SK-N-SH treated with all-trans-retinoic acid at 6 μM for 48 hours (cell line): ENCODE data around the gene TMEM132C.

ENCODE experiments used
- ATAC-seq: fragments of 200-7000 bp; cut with Tn5 transposase; 3 replicates; pipeline ENCODE4 v1.9.1; 2020; ENCODE audit warnings: mild to moderate bottlenecking, moderate library complexity
- ARNTL ChIP-seq: fragments of 450-650 bp; formaldehyde crosslinking; IDR thresholded peaks from 2 replicates; pipeline ENCODE4 v1.5.0; 2020; ENCODE audit warnings: low read depth, mild to moderate bottlenecking, moderate library complexity, borderline replicate concordance
- BACH2 ChIP-seq: fragments of 250-450 bp; sonication (Bioruptor Pico); IDR thresholded peaks from 2 replicates; pipeline ENCODE4 v1.9.0; 2021; ENCODE audit warnings: mild to moderate bottlenecking, borderline replicate concordance
- CSDC2 ChIP-seq: fragments of 250-450 bp; sonication (Bioruptor Pico); IDR thresholded peaks from 2 replicates; pipeline ENCODE4 v1.5.0; 2020; ENCODE audit warnings: mild to moderate bottlenecking, moderate library complexity
- CSRNP3 ChIP-seq: fragments of 250-450 bp; sonication (Bioruptor Pico); IDR thresholded peaks from 2 replicates; pipeline ENCODE4 v1.5.1; 2021; ENCODE audit warnings: mild to moderate bottlenecking, moderate library complexity
- ESRRG ChIP-seq: fragments of 250-450 bp; sonication (Bioruptor Pico); IDR thresholded peaks from 2 replicates; pipeline ENCODE4 v1.6.1; 2021; ENCODE audit warnings: mild to moderate bottlenecking
- GLIS3 ChIP-seq: fragments of 250-450 bp; sonication (Bioruptor Pico); IDR thresholded peaks from 2 replicates; pipeline ENCODE4 v1.5.0; 2020; ENCODE audit warnings: mild to moderate bottlenecking, moderate library complexity
- ISL1 ChIP-seq: fragments of 250-450 bp; sonication (Bioruptor Pico); IDR thresholded peaks from 2 replicates; pipeline ENCODE4 v2.1.2; 2022; ENCODE audit warnings: mild to moderate bottlenecking, moderate library complexity
- OSR1 ChIP-seq: fragments of 250-450 bp; sonication (Bioruptor Pico); IDR thresholded peaks from 2 replicates; pipeline ENCODE4 v1.8.0; 2022; ENCODE audit warnings: moderate library complexity, mild to moderate bottlenecking, inconsistent platforms
- PATZ1 ChIP-seq: fragments of 250-450 bp; sonication (Bioruptor Pico); IDR thresholded peaks from 2 replicates; pipeline ENCODE4 v1.8.0; 2020; ENCODE audit warnings: mild to moderate bottlenecking, moderate library complexity, borderline replicate concordance
- POU6F1 ChIP-seq: fragments of 250-450 bp; sonication (Bioruptor Pico); IDR thresholded peaks from 2 replicates; pipeline ENCODE4 v1.8.0; 2021; ENCODE audit warnings: low read depth, mild to moderate bottlenecking, moderate library complexity, borderline replicate concordance
- PPARA ChIP-seq: fragments of 250-450 bp; sonication (Bioruptor Pico); IDR thresholded peaks from 2 replicates; pipeline ENCODE4 v1.5.0; 2020; ENCODE audit warnings: mild to moderate bottlenecking, borderline replicate concordance
- RARB ChIP-seq: fragments of 250-450 bp; sonication (Bioruptor Pico); IDR thresholded peaks from 2 replicates; pipeline ENCODE4 v1.8.0; 2021; ENCODE audit warnings: mild to moderate bottlenecking, moderate library complexity
- SNAI2 ChIP-seq: fragments of 250-450 bp; sonication (Bioruptor Pico); IDR thresholded peaks from 2 replicates; pipeline ENCODE4 v1.5.0; 2020; ENCODE audit warnings: mild to moderate bottlenecking, moderate library complexity
- TCF4 ChIP-seq: fragments of 250-450 bp; sonication (Bioruptor Pico); IDR thresholded peaks from 2 replicates; pipeline ENCODE4 v1.8.0; 2021; ENCODE audit warnings: mild to moderate bottlenecking, moderate library complexity, borderline replicate concordance
- TOX ChIP-seq: fragments of 250-450 bp; sonication (Bioruptor Pico); IDR thresholded peaks from 2 replicates; pipeline ENCODE4 v1.8.0; 2021; ENCODE audit warnings: mild to moderate bottlenecking, moderate library complexity, borderline replicate concordance
- ZC3H10 ChIP-seq: fragments of 250-450 bp; sonication (Bioruptor Pico); IDR thresholded peaks from 2 replicates; pipeline ENCODE4 v1.5.1; 2021; ENCODE audit warnings: mild to moderate bottlenecking, moderate library complexity
- ZFP3 ChIP-seq: fragments of 250-450 bp; sonication (Bioruptor Pico); IDR thresholded peaks from 2 replicates; pipeline ENCODE4 v1.5.0; 2020; ENCODE audit warnings: mild to moderate bottlenecking, moderate library complexity
- ZFP30 ChIP-seq: fragments of 450-650 bp; formaldehyde crosslinking; IDR thresholded peaks from 2 replicates; pipeline ENCODE4 v1.5.0; 2022; ENCODE audit warnings: mild to moderate bottlenecking, moderate library complexity
- ZNF565 ChIP-seq: fragments of 450-650 bp; formaldehyde crosslinking; conservative IDR thresholded peaks from 2 replicates; pipeline ENCODE4 v1.5.0; 2020; ENCODE audit warnings: low read depth, mild to moderate bottlenecking, moderate library complexity
- ZNF8 ChIP-seq: fragments of 450-650 bp; formaldehyde crosslinking; IDR thresholded peaks from 2 replicates; pipeline ENCODE4 v1.5.0; 2020; ENCODE audit warnings: mild to moderate bottlenecking, moderate library complexity
- TF ChIP-seq, protein P1 (sequence below): fragments of 250-450 bp; sonication (Bioruptor Pico); IDR thresholded peaks from 2 replicates; pipeline ENCODE4 v1.5.1; 2020; ENCODE audit warnings: low read depth, mild to moderate bottlenecking, moderate library complexity
- TF ChIP-seq, protein P2 (sequence below): fragments of 250-450 bp; sonication (Bioruptor Pico); IDR thresholded peaks from 2 replicates; pipeline ENCODE4 v1.5.0; 2020; ENCODE audit warnings: mild to moderate bottlenecking, moderate library complexity

The TMEM132C gene

DNA sequence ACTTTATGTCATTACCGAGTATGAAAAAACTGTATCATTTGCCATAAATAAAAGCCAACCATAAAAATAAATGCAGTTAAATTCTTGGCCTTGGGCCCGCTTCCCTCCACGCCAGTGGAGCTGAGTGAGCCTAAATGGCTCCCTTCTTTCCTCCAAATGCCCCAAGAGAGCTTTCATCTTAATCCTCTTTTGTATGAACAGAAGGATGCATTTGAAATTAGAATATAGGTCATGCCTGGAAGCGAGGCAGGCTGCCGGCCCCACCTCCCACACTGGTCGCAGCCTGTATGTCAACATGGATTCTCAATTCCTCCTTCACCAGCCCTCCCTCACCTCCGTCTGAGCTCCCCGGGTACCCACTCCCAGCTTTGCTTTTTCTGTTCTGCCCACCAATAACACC is 311.1 kb downstream of the TMEM132C start:
- ATAC-seq, result no peak
- TF ChIP-seq ZNF8 (no peak), PATZ1 (no peak), ZNF565 (no peak), ZC3H10 (CRISPR knock-in tag) (no peak), ZFP3 (CRISPR knock-in tag) (no peak), GLIS3 (no peak), CSRNP3 (CRISPR knock-in tag) (no peak), OSR1 (CRISPR knock-in tag) (no peak), ESRRG (CRISPR knock-in tag) (no peak), CSDC2 (CRISPR knock-in tag) (no peak), ISL1 (CRISPR knock-in tag) (no peak), ZFP30 (CRISPR knock-in tag) (no peak), BACH2 (CRISPR knock-in tag) (no peak), TCF4 (CRISPR knock-in tag) (no peak), POU6F1 (no peak), RARB (CRISPR knock-in tag) (no peak), TOX (CRISPR knock-in tag) (no peak)
- TF ChIP-seq, protein P1, sequence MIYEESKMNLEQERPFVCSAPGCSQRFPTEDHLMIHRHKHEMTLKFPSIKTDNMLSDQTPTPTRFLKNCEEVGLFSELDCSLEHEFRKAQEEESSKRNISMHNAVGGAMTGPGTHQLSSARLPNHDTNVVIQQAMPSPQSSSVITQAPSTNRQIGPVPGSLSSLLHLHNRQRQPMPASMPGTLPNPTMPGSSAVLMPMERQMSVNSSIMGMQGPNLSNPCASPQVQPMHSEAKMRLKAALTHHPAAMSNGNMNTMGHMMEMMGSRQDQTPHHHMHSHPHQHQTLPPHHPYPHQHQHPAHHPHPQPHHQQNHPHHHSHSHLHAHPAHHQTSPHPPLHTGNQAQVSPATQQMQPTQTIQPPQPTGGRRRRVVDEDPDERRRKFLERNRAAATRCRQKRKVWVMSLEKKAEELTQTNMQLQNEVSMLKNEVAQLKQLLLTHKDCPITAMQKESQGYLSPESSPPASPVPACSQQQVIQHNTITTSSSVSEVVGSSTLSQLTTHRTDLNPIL (CRISPR knock-in tag), result no peak
- TF ChIP-seq, protein P2, sequence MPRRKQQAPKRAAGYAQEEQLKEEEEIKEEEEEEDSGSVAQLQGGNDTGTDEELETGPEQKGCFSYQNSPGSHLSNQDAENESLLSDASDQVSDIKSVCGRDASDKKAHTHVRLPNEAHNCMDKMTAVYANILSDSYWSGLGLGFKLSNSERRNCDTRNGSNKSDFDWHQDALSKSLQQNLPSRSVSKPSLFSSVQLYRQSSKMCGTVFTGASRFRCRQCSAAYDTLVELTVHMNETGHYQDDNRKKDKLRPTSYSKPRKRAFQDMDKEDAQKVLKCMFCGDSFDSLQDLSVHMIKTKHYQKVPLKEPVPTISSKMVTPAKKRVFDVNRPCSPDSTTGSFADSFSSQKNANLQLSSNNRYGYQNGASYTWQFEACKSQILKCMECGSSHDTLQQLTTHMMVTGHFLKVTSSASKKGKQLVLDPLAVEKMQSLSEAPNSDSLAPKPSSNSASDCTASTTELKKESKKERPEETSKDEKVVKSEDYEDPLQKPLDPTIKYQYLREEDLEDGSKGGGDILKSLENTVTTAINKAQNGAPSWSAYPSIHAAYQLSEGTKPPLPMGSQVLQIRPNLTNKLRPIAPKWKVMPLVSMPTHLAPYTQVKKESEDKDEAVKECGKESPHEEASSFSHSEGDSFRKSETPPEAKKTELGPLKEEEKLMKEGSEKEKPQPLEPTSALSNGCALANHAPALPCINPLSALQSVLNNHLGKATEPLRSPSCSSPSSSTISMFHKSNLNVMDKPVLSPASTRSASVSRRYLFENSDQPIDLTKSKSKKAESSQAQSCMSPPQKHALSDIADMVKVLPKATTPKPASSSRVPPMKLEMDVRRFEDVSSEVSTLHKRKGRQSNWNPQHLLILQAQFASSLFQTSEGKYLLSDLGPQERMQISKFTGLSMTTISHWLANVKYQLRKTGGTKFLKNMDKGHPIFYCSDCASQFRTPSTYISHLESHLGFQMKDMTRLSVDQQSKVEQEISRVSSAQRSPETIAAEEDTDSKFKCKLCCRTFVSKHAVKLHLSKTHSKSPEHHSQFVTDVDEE (CRISPR knock-in tag), result no peak

- ATAC-seq, result no peak
- TF ChIP-seq PPARA (no peak), ARNTL (CRISPR knock-in tag) (no peak), ESRRG (CRISPR knock-in tag) (no peak), ZC3H10 (CRISPR knock-in tag) (no peak), ZNF565 (no peak), TCF4 (CRISPR knock-in tag) (no peak), SNAI2 (CRISPR knock-in tag) (no peak), GLIS3 (no peak), POU6F1 (no peak), RARB (CRISPR knock-in tag) (no peak), CSDC2 (CRISPR knock-in tag) (no peak), TOX (CRISPR knock-in tag) (no peak), CSRNP3 (CRISPR knock-in tag) (no peak), ZFP30 (CRISPR knock-in tag) (no peak), ZNF8 (no peak), OSR1 (CRISPR knock-in tag) (no peak)
- TF ChIP-seq, protein P2 (CRISPR knock-in tag), result no peak
- TF ChIP-seq, protein P1 (CRISPR knock-in tag), result no peak
Measured at GRCh38 chr12:128581321-128581761, 314.4 kb downstream of the TMEM132C start.
